Measurements from ENCODE around the gene UGT1A9. TPM values are rescaled to one million over a fixed set of nuclear protein-coding genes. Genes with fewer than 3 reads are reported as not detected.

Gene UGT1A9
- total RNA-seq, 1 donor from 2014 or later: not detected

DNA sequence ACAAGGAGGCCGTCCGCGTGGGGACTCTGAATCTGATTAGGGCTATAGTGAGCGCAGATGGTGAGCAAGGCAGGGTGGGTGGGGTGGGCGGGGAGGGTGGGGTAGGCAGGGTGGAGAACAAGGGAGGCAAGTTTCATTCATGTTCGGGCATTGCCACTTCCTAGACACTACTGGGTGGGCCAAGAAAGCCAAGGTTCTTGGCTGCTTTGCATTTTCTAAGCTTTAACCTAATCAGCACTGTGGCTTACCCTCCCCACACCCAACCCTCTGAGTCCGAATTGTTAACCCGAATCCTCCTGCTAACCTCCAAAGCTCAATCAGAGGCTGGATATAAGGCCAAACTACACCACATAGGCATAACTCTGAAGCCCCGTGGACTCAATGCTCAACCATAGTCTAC lies 124.6 kb downstream of the UGT1A9 start:
- no peak for DNase-seq (ENCODE audit: low read depth in 2 of 2)

DNA sequence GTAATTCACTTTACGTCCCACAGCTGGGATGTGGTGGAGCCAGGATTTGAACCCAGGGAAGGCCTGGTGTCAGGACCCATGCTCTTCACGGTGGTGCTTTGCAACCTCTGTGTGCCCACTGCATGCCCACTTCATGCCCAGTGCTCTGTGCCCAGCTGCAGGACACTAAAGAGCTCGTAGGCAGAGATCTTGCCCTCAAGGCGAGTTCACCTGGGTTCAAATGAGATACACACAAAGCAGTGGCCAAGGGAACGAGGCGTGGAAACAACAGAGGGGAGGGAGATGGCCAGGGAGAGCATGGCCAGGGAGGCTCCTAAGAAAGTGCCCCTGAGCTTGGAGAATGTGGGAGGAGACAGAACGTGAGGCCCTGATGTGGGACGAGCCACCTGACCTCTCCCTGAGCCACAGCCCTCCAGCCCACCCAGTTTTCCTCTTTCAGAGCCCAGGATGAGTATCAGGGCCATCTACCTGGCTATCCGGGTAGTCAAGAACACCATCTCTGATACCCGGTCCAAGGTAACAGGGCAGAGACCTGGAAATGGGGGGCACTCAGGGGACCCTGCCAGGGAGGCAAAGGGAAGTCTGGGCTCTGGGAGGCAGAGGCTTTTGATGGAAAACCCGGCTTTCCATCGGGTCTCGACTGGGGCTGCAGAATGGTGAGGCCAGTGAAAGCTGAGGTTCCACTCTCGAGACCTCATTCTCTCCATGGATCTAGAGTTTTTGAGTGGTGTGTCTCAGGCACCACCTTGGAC lies 126.8 kb downstream of the UGT1A9 start:
- DNase-seq (ENCODE audit: low read depth in 2 of 2): no peak

DNA sequence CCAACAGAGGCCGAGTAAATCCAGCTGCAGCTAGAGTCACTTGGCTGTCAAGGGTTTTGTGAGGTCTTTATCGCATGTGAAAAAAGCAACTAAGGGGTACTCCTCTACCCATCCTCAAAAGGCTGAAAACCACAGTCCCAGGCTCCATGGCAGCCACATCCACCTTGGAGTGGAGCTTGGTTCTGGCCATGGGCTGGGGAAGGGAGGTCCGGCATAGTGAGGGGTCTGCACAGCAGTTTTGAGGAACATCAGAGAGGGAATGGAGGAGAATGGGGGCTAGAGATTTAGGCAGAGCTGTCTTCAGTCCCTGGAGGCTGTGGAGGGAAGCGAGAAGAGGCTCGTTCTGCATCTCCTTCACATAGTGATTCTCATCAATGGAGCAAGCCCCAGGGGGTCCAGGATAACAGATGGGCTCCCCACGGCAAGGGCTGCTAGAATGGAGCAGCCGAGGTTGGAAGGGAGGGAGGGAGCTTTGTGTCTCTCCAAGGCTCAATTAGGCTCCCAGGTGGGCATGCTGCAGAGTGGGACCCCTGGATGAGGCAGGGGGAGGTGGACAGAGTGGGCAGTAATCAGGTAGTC lies 127.5 kb downstream of the UGT1A9 start:
- DNase-seq (ENCODE audit: low read depth in 2 of 2): no peak

DNA sequence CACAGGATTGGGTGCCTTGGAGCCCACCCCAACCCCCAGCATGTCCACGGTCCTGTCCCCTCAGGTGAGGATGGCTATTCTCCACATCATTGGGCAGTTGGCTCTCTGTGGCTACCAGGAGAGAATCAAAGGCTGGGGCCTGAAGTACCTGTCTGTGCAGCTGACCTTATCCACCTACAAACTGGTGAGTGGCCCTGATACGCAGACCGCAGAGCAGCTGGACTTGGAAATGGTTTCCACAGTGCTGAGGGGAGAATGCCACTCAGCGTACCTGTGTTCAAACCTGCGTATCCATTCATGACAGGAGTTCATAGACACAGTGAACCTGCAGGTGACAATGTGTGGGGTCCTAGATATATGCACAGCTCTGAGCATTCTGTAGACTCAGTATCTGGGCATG lies 128.0 kb downstream of the UGT1A9 start:
- no peak for DNase-seq (ENCODE audit: low read depth in 2 of 2)

DNA sequence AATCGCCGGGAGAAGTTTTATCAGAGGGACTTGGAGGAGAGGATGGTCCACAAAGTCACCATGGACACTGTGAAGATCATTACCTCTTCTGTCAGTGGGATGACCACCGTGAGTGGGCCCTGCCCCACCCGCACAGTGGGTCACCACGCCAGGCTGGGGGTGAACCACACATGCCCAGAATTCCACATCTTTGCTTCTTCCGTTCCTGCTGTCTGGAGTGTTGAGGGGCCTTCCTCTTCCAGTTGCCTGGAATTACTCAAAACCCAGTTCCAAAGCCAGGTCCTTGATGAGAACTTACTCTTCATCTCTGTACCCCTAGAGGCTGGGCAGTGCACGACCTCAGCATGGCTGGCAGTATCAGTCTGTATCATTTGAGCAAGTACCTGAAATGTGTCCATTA lies 128.5 kb downstream of the UGT1A9 start:
- no peak for DNase-seq (ENCODE audit: low read depth in 2 of 2)

DNA sequence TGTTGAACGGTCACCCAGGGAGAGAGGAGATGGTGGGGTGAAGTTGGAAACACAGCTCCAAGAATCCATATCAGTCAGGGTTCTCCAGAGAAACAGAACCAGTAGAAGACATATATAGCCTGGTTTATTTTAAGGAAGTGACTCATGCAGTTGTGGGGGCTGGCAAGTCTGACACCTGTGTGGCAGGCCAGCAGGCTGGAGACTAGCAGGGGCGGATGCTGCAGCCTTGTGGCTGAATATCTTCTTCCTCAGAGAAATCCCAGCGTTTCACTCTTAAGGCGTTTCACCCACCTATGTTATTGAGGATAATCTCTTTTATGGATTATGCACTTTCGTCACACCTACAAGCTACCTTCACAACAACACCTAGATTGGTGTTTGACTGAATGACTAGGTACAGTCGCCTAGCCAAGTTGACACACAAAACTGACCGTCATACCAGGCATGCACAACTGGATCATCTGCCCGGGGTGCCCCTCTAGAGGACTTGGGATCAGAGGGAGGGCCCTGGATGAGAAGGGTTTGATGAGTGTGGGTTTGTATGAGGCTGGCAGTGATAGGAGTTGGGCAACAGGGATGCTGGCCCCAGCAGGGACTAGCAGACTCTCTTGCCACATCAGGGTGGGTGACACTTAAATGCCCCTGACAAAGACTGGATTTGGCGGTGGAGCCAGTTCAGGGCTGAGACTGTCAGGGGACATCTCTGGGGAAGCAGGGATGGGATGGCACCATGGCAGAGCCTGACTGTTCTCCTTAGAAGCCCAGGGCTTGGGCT lies 129.8 kb downstream of the UGT1A9 start:
- DNase-seq (ENCODE audit: low read depth in 2 of 2): no peak

DNA sequence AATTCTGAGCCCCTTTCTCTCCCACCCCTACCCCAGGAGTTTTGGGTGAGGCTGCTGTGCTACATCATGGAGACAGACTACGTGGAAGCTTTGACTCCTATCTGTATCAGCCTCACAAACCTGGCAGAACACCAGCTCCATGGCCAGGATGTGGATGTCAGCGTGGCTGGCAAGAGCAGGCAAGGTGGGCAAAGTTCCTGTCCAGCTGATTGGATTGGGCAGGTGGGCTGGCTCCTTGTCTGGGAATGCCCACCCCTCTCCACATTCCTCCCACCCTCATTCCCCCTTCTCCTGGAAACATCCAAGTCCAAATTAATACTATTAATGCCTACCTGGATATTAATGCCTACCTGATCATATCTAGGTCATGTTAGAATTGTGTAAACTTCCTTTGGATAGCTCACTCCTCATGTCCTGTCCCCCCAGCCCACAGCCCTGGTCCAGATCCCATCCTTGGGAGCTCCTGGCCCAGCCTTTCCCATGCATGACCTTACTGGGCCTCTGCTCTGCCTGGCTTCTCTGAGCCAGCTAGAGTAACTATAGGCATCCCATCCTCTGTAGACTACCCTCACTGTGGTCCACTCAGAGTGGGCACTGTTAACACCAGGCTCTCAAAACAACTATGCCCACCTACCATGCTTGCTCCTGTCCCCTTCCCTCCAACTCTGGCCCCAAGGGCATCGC lies 130.6 kb downstream of the UGT1A9 start:
- DNase-seq (ENCODE audit: low read depth in 2 of 2): no peak

DNA sequence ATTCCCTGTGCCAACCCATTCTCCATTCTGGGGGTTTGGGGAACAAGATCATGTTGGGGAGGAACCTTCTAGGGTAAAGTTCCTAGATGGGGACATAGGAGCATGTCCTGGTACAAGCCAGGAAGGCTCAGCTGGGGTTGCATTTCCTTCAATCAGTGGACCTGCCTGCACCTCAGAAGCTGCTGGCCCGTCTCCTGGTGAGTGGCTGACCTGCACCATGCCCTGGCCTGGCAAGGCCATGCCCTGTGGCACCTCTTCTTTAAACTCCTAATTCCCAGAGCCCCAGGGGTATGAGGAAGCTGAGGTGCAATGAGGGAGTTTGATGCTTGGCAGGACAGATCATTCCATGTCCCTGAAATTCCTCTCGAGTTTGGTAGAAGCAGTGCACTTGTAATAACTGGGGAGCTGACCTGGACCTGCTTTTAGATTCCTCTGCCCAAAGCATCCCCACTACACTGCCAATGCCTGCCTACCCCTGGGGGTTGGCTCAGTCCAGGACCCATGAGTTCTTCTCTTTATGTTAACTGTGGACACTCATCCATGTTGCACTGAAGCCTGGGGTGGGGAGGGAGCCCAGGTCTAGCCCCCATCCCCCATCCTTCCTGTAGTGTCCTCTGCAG lies 131.7 kb downstream of the UGT1A9 start:
- DNase-seq (ENCODE audit: low read depth in 2 of 2): no peak

DNA sequence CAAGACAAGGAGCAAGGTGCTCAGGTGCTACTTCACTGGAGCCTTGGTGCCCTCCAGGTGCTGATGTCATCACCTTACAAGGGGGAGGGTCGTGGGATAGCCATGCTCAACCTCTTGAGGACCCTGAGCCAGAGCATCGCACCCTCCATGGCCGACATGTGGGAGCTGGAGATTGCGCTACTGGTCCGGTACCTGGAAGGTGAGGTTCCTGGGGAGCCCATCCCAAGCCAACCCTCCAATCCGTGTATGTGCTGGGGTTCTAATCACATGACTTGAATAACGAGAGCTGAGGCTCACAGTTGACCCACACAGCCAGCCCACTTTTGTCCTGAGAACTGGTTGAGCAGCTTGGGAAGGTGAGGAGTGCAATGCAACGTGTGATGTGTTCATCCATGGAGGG lies 132.3 kb downstream of the UGT1A9 start:
- DNase-seq (ENCODE audit: low read depth in 2 of 2): no peak

DNA sequence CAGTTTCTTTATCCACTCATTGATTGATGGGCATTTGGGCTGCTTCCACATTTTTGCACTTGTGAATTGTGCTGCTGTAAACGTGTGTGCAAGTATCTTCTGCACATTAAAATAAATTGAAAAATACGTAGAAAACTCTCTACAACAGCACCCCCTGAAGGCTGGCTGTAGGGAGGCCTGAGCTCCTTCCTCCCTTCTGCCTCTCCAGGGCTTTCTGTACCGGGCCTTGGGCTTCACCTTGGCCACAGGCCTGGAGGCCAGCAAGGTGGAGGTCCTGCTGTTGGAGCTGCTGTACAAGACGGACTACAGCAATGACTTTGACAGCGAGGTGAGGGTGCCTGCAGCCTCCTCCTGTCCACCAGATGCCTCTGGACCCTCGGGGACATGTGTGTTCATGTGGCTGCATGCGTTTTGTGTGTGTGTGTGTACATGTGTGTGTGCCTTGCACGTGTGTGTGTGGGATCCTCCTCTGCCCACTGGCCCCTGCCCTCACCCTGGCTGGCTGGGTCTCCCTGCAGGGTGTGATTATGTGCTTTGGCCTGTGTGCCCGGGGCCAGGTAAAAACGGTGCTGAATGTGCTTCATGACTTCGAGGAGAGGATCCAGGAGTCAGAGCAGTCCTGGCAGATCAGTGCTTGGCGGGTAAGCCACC lies 135.6 kb downstream of the UGT1A9 start:
- no peak for DNase-seq (ENCODE audit: low read depth in 2 of 2)

DNA sequence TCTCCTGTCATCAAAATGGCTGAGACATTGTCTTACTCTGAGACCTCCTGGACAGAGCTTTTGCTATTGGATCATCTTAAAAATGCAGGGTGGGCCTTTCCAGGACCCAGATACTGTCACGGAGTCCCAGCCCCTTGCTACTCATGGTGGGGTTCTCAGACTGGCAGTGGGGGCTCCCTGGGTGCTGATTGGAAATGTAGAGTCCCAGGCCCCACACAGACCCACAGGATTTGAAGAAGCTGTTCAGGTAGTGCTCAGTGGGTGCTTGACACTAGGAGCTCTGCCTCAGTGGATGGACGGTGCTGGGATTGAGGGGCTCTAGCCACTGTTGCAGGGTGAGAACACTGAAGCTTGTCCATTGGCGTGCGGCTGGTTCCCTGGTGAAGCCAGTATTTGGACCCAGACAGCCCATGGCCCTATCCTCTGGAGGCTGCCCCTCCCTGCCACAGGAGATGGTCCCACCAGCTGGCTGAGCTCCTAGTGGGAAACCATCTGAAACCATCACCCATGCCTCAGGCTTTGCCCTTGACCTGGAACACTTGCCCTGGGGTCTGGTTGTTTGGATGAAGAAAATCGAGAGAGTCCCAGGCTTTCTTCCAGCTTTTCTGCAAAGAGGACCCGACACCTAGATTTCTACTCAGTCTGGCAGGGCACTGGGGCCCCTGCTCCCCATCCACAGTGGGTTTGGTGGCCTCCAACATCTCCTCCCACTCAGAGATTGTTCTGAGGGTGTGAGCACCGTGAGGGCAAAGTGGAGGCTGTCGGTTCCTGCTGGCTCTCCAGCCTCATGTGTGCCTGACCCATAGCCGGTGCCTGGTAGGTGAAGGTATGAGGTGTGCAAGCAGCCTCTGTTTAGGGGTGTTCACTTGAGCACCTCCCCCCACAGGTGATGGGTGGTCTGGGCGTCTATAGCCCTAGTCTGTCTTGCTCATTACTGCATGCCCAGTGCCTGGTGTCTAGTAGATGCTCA lies 136.6 kb downstream of the UGT1A9 start:
- DNase-seq (ENCODE audit: low read depth in 2 of 2): no peak

DNA sequence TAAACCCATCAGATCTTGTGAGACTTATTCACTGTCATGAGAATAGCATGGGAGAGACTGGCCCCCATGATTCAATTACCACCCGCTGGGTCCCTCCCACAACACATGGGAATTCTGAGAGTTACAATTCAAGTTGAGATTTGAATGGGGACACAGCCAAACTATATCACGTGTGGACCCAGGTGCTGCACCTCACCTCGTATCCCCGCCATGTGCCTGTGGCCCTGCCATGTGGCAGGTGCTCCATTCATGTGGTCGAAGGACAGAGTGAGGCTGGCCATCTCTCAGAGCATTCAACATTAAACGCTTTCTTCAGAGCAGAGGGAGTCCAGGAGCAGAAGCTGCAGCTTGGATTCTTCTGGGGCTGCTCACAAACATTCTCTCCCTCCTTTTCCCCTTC lies 138.7 kb downstream of the UGT1A9 start:
- DNase-seq (ENCODE audit: low read depth in 2 of 2): no peak

DNA sequence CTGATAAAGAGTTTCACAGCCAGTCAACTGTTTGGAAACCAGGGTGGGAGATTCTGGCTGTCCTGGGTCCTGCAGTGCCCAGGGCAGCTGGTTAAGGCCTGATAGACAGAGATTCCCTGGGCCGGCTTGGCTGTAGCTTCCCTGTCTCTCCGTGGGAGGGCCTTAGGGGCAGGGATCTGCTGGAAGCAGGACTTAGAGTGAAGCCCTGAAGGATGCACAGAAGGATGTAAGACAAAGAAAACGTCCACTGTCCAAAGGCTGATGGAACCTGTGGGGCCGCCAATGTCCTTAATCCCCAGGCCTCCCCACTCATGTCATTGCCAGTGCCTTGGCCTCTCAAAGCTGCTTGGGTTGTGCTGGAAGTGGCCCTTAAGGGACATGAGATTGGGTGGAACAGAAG lies 139.4 kb downstream of the UGT1A9 start:
- DNase-seq (ENCODE audit: low read depth in 2 of 2): no peak

DNA sequence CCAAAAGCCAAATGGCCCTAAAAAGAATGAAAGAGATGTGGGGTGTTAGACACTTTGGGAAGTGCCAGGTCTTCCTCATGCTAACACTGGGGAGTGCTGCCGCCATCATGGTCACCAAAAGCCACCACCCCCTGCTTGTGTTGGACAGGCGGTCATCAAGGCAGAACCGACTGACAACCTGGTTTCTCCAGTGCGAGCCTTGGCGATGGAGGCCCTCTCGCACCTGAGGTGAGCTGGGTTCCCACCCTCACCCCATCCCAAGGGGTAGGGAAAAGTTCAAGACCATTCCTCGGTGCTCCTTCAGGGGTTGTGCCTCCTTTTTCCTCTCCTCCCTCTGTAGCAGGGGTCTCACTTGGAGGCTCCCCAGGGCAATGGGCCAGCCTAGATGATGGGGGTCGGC lies 140.0 kb downstream of the UGT1A9 start:
- no peak for DNase-seq (ENCODE audit: low read depth in 2 of 2)

DNA sequence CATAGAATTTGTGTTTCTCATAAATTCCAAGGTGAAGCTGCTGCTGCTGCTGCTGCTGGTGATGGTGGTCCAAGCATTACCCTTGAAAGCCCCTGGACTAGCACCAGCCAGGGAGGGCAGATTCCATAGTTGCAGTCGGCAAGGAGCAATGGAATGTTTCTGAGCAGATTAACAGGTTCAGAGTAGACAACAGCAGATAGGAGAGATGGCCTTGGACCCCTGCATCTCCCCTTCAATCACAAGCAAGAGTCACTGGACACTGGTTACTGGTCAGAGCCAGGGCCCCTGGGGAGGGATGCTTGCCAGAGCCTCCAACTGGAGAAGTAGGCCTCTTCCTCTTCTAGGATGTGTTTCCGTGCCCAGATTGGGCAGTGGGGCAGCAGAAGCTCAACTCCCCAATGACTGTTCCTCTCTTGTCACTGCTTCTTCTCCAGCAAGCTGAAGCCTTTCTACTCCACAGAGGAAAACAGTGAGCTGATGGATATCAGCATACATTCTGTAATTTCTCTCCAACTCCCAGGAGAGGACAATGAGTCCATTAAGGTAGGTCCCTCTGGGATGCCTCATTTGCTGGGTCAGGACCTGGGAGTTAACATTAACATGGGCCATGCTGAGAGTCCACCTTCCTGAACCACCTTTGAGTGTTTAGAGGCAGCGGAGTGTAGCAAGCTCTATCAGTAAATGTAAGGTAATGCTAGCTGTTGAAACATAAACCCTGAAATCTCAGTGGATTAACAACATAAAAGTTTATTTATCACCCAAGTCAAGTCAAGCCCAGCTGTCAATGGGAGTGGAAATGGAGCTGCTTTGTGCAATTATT lies 141.7 kb downstream of the UGT1A9 start:
- no peak for DNase-seq (ENCODE audit: low read depth in 2 of 2)

DNA sequence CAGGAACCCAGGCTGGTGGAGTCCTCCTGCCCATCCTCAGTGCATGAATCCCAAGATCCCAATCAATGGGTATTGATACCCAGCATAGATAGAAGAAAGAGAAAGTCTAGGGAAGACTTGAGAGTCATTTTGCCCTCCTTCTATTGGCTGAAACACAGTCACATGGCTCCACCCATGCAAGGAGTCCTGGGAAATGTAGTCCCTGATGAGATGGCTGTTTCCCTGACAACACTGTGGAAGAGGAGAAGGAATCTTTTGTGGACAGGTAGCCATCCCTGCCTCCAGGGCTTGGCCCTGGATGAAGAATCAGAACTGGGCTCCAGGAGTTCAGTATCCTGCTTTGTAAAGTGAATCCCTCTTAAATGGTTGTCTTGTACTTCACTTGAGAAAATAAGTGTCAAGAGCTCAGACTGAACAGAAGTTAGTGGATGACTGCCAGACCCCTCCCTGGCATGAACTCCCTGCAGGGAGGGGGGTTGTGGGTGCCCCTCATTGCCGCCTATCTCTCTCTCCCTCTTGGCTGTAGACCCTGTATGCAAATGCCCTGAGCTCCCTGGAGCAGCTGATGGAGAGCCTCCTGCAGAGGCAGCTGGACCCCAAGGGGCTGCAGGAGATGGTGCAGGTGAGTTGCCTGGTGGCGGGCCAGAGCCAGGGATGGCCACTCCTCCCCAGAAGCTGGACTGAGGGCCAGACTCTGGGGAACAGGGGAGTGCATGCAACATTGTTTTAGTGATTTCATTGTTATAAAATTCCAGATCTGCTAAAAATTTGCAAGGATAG lies 142.5 kb downstream of the UGT1A9 start:
- DNase-seq (ENCODE audit: low read depth in 2 of 2): no peak

DNA sequence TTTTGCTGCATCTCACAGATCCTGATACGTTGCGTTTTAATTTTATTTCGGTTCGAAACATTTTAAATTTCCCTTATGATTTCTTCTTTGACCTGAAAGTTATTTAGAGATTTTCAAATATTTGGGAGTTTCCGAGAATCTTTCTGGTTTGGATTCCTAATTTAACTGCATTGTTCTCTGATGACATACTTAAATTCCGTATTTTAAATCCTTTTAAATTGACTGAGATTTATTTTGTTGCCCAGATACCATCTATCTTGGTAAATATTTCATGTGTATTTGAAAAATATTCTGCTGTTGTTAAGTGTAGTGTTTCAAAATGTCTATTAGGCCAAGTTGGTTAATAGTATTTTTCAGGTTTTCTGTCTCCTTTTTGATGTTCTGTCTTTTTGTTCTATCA lies 144.2 kb downstream of the UGT1A9 start:
- DNase-seq (ENCODE audit: low read depth in 2 of 2): no peak

DNA sequence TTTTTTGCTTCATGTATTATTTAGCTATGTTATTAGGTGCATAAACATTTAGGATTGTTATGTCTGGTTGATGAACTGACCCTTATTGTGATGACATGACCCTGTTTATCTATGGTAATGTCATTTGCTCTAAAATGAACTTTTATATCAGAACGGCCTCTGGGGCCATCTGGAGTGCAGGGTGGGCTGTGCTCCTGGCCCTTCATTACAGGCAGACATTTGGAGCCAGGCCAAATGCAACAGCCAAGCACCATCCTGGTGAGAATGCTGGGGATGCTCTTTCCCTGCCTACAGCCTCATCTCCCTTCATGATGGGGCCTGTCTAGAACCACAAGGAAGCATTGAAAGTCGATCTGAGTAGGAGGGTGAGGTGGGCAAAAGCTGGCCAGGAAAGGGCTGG lies 144.6 kb downstream of the UGT1A9 start:
- no peak for DNase-seq (ENCODE audit: low read depth in 2 of 2)

Measured in dermis microvascular lymphatic vessel endothelial cell (primary cell).